Measurements from ENCODE around the gene SCAF4.

SCAF4 gene

DNA sequence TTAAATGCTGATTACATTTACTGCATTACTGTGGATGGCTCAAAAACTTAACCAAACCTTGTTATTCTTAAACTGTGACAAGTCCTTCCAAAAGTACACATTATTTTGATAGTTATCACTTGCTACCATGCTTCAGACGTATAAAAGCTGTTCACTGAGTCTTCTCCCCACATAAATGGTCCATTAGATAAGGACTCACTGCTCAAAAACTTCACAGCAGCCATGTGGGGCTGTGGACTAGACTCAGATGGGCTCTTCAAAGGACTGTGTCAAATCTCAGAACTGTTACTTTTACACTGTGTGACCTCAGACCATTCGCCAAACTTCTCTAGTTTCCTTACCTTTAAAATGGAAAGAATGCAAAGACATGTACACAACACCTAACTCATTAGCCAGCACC lies 11.6 kb downstream of the SCAF4 start:
- Histone ChIP-seq H3K27ac (no peak overlapping the region), H3K4me3 (no peak overlapping the region)

DNA sequence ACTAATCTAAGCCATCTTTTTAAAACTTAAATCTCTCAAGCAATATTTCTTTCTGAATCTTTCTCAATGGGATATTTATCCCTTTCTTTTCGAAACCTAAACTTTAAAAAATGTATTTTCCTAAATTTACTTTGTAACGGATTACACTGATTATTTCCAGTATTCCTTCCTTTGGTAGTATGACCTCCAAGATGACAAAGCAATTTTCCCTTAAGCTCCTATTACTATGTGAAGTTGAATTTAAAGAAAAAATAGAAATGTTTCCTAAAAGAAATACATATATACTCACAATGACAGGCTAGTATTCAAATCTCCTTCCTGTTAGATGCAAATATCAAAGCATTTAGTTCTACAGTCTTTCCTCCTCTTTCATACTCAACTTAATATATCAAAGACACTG lies 15.8 kb downstream of the SCAF4 start:
- Histone ChIP-seq H3K27ac (no peak overlapping the region), H3K4me3 (no peak overlapping the region)

GRCh38 chr21:31714741-31715365 lies 17.1 kb downstream of the SCAF4 start:
- H3K27ac ChIP-seq = no peak overlapping the region
- H3K4me3 ChIP-seq = no peak overlapping the region

DNA sequence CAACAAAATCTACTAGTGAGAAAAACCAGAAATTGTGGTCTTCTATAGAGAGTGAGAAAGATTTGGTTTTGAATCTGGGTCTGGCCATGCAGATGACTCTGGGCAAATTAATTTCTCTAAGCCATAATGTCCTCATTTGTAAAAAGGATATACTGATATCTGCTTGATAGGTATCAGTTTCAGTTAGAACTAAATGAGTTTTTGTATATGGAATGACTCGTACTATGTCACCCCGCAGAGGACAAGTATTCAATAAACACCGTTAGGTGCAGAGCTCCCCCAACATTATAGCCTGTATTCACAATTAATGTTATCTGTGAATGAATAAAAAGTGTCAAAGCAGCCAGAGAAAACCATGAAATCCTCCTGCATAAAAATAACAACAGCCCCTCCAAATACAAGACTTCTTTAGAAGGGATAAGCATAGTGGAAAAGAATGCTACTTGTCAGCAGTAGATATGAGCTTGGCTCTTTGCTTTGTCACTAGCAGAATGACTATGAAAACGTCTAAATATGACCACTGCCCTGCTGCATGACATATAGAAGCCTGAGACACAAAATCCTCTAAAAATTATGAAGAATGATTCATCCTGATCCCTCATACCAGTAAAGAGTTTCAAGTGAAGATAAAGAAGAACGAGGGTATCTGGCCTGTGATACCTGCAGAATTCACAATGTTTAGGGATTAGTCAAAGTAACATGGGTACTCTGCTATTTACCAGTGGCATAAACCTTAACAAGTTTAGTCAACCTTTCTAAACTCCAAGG lies 17.8 kb downstream of the SCAF4 start:
- no peak overlapping the region for H3K4me3 ChIP-seq
- no peak overlapping the region for H3K27ac ChIP-seq

DNA sequence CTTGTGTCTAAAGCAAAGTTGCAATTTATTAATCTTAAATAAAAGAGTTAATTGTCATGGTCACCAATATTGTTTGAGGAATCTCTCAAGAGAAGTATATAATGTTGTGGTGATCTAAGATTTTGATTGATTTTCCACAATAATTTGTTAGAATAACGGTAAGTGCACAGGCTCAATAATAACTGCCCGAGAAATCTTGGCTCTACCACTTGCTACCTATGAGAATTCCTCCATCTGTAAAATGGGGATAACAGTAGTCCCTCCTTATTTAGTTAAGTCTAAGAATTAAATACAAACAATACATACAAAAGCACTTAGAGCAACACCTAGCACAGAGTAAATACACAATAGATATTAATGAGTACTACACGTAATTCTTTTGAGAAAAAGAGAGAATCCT lies 18.8 kb downstream of the SCAF4 start:
- no peak overlapping the region for H3K4me3 ChIP-seq
- no peak overlapping the region for H3K27ac ChIP-seq

DNA sequence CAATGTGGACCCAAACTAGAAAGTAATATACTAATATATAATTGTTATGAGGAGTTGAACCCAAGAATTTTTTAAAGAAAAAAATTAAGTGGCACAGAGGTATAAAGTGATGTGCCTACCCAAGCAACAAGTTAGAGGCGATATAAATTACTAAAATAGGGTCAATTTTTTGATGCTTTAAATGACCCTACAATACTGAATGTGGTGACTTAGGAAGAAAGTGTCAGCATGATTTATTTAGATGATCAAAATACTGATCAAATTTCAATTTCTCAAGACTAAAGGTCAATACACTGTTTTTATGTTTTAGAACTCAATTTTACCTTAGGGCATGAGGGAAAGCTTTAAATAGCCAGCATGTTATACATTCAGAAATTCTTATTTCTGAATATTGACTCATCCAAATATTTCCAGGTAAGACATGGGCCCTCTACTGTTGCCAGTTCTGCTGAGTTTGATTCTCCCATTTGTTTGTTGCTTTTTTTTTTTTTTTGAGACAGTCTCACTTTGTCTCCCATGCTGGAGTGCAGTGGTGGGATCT lies 20.1 kb downstream of the SCAF4 start:
- no peak overlapping the region for H3K27ac ChIP-seq
- H3K4me3 ChIP-seq = no peak overlapping the region

DNA sequence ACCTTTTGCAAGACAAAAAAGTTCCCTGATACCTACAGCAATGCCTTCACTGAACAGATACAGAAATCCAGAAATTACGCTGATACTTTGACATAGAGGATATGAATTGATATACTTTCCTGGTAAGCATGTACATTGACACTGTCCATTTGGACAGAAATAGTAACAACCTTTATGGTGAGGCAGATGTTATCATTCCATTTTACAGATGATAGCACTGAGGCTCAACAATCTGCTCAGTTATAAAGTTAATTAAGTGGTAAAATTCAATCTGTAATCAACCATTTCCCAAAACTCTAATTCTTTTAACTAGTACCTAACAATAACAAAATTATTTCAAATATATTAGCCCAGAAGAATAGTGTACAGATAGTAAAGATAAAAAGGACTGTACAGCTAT lies 20.6 kb downstream of the SCAF4 start:
- H3K27ac ChIP-seq = no peak overlapping the region
- H3K4me3 ChIP-seq = no peak overlapping the region

- H3K27ac ChIP-seq = no peak overlapping the region
- H3K4me3 ChIP-seq = no peak overlapping the region
Observed at GRCh38 chr21:31710586-31710985, 21.3 kb downstream of the SCAF4 start.

DNA sequence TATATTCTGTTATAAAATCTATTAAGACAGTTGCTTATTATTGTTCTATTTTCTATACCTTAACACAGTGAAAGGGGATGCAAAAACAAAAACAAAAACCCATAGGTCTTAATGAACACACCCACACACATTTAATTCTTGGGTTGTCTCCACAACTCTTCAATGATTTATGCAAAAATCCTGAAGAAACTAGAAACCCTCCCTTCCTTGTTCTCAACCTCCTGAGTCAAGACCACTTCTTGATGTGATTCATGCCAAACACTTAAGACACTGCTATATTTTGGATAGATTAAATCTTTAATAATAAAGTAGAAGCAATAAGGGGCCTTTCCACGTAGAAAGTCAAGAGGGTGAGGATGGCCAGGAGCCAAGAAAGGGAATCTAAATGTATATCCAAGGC lies 23.4 kb downstream of the SCAF4 start:
- H3K27ac ChIP-seq = no peak overlapping the region
- no peak overlapping the region for H3K4me3 ChIP-seq

GRCh38 chr21:31707499-31707898 lies 24.4 kb downstream of the SCAF4 start:
- Histone ChIP-seq H3K27ac (no peak overlapping the region), H3K4me3 (no peak overlapping the region)

GRCh38 chr21:31706562-31706961 lies 25.4 kb downstream of the SCAF4 start:
- no peak overlapping the region for H3K4me3 ChIP-seq
- no peak overlapping the region for H3K27ac ChIP-seq

GRCh38 chr21:31700040-31700439 lies 31.9 kb downstream of the SCAF4 start:
- H3K27ac ChIP-seq = no peak overlapping the region
- H3K4me3 ChIP-seq = no peak overlapping the region

DNA sequence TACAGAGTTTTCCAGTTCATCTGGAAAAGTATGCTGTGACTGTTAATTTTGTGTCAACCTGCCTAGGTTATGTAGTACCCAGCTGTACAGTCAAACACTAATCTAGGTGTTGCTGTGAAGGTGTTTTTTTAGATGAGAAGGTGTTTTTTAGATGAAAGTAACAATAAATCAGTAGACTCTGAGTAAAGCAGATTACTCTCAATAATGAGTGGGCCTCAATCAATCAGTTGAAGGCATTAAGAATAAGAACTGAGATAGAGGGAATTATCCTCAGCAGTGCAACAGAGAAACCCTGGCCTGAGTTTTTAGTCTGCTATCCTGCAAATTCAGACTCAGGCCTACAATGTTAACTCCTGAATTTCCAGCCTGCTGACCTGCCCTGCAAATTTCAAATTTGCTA lies 33.5 kb downstream of the SCAF4 start:
- Histone ChIP-seq H3K4me3 (no peak overlapping the region), H3K27ac (no peak overlapping the region)

DNA sequence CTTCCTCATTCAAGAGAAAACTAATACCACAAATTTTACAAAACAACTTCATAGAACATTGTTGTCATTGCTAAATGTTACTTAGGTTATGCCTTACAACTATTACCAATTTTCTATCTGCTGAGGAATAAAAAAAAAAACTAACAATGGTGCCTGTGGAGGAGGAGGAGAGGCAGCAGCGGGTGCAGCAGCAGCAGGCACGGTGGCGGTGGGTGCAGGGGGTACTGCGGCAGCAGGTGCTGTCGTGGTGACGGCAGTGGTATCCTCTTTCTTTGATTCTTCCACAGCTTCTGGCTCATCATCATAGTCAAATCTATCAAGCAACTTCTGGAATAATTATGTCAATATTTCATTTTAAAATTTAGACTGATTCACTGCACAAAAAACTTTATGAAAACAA lies 35.5 kb downstream of the SCAF4 start:
- no peak overlapping the region for H3K4me3 ChIP-seq

DNA sequence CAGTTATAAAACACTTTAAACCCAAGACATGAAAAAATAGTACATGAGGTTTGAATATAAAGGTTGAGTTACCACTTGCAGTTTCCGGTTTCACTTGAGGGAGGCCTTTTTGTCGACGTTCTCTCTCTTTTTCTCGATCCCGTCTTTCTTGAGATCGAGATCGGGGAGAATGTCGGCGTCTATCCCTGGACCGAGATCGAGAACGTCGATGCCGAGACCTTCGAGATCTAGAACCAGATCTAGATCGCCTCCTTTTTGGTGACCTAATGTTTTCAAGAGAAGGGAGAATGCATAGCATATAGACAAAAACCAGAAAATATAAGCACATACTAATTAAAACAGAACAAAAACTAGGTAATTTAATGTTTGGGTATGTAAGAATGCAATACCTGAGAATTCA lies 38.7 kb downstream of the SCAF4 start:
- Histone ChIP-seq H3K4me3 (no peak overlapping the region), H3K27ac (no peak overlapping the region)

More for the DNA sequence above, 35.5 kb downstream of the SCAF4 start:
- no peak overlapping the region for H3K27ac ChIP-seq

DNA sequence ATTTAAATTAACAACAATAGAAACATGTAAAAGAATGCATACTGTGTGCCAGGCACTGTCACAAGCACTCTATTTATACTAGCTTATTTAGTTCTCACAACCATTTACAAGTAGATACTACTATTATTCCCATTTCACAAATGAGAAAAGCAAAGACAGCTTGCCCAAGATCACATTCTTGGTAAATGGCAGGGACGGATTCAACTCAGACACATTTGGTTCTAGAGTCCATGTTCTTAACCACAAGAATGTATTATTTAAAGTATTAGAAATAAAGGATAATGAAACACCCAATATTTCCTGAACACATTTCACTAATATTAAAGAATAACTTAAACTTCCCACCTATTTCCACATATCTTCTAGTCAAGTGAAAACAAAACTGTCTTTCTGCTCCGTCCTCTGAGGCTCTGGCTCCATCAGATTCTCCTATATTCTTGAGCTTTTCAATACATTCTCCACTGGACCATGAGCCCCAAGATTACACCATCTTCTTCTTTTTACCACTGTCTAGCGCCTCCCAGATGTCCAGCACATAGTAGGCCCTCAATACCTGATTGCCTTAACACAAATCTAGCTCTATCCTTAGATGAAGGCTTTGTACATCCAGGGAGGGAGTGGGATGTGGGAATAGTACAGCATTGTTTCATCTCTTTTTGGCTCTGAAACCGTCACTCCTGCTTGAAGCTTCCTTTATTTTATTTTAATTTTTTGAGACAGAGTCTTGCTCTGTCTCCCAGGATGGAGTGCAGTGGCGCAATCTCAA lies 43.1 kb downstream of the SCAF4 start:
- H3K27ac ChIP-seq = no peak overlapping the region
- no peak overlapping the region for H3K4me3 ChIP-seq

DNA sequence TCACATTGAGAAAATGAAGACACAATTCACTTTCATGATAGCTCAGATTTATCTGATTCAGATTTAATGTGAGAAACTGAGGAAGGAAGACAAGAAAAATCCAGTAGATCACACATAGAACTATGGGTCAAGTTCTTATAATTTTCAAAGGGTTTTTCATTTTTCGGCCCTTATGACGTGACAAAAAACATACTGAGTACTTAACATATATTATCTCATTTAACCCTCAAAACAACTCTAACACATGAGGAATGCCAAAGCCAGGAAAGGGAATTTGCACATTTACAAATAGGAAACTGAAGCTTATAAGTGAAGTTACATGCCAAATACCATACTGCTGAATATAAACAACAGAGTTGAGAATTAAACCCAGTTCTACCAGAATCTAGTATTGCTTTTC lies 44.8 kb downstream of the SCAF4 start:
- H3K27ac ChIP-seq = no peak overlapping the region
- no peak overlapping the region for H3K4me3 ChIP-seq

DNA sequence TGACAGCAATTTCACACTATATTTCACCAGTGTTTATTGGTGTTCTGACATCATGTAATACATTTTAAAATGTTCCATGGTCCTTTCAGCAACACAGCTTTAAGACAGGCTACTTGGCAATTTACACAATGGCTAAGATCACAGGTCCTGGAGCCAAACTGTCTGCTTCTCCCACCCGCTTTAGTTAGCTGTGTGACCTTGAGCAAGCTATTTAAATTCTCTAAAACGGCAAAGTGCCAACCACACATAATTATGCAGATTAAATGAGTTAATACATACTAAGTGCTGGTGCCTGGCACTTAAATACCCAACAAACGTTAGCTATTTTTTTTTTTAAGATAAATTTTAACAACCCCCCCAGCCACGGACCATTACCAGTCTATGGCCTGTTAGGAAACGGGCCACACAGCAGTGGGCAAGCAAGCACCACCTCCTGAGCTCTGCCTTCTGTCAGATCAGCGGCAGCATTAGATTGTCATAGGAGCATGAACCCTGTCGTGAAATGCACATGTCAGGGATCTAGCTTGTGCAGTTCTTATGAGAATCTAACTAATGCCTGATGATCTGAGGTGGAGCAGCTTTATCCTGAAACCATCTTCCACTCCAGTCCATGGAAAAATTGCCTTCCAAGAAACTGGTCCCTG lies 45.5 kb downstream of the SCAF4 start:
- H3K27ac ChIP-seq = no peak overlapping the region
- no peak overlapping the region for H3K4me3 ChIP-seq

GRCh38 chr21:31684918-31685317 lies 47.0 kb downstream of the SCAF4 start:
- Histone ChIP-seq H3K4me3 (no peak overlapping the region), H3K27ac (no peak overlapping the region)

- Histone ChIP-seq H3K27ac (no peak overlapping the region), H3K4me3 (no peak overlapping the region)
Observed at GRCh38 chr21:31683029-31683428, 48.9 kb downstream of the SCAF4 start.
